Choroid plexus epithelial cell (primary cell): ENCODE results near the gene NFIX.

Experiments used
- DNase-seq: peaks from one replicate; pipeline ENCODE4 v3.0.0-alpha.2; 2010; ENCODE audit warnings: low read depth
- H3K4me3 ChIP-seq: 2 replicates; pipeline ENCODE4 v1.5.1; 2011; ENCODE audit warnings: low read depth, mild to moderate bottlenecking, control low read depth, low read length, moderate library complexity
- TF ChIP-seq, protein P1 (sequence below): conservative IDR thresholded peaks from 2 replicates; pipeline ENCODE4 v1.5.1; 2011; ENCODE audit warnings: low read depth, mild to moderate bottlenecking, control low read depth, inconsistent platforms, low read length, moderate library complexity

Gene NFIX

DNA sequence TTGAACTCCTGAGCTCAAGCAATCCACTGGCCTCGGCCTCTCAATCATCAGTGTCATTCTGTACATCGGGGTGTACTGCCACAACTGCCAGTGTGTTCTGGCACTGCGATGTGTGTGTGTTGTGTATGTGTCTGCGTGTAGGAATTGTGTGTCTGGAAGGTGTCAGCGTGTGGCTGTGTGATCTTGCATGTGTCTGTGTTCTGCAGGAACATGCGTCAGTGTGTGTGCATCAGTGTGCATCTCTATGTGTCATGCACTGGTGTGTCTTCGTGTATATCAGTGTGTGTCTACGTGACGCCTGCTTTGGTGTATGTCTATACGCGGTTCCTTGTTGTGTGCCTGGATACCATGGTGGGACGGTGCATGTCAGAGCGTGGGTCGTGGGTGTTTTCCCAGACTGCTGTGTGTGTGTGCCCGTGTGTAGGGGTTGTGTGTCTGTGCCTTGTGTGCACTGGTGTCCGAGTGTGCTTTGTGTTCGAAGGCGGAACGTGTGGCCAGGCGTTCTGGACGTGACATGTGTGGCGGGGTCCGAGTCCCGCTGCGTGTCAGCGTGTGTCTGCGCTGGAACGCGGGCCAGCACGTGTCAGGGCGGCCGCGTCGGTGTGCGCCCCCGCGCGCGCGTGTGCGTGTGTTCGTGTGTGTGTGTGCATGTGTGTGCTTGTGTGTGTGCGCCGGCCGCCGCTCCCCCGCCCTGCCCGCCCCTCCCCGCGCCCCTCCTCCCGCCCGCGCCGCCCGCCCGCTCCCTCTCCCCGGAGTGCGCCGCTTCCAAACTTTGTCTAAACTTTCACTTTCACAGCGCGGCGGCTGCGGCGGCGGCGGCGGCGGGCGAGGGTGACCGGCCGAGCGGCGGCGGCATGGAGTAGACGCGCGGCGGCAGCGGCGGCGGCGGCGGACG is at the start of gene NFIX:
NFIX (plus strand) TSS at position 775 of the 895 bp plus-strand sequence. CDS start 363 bp downstream, outside the sequence.
- TF ChIP-seq, protein P1, sequence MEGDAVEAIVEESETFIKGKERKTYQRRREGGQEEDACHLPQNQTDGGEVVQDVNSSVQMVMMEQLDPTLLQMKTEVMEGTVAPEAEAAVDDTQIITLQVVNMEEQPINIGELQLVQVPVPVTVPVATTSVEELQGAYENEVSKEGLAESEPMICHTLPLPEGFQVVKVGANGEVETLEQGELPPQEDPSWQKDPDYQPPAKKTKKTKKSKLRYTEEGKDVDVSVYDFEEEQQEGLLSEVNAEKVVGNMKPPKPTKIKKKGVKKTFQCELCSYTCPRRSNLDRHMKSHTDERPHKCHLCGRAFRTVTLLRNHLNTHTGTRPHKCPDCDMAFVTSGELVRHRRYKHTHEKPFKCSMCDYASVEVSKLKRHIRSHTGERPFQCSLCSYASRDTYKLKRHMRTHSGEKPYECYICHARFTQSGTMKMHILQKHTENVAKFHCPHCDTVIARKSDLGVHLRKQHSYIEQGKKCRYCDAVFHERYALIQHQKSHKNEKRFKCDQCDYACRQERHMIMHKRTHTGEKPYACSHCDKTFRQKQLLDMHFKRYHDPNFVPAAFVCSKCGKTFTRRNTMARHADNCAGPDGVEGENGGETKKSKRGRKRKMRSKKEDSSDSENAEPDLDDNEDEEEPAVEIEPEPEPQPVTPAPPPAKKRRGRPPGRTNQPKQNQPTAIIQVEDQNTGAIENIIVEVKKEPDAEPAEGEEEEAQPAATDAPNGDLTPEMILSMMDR = no peak
- peak within 1 kb of the TSS; percentile 76 for H3K4me3 ChIP-seq
- peak; percentile 44 for DNase-seq

DNA sequence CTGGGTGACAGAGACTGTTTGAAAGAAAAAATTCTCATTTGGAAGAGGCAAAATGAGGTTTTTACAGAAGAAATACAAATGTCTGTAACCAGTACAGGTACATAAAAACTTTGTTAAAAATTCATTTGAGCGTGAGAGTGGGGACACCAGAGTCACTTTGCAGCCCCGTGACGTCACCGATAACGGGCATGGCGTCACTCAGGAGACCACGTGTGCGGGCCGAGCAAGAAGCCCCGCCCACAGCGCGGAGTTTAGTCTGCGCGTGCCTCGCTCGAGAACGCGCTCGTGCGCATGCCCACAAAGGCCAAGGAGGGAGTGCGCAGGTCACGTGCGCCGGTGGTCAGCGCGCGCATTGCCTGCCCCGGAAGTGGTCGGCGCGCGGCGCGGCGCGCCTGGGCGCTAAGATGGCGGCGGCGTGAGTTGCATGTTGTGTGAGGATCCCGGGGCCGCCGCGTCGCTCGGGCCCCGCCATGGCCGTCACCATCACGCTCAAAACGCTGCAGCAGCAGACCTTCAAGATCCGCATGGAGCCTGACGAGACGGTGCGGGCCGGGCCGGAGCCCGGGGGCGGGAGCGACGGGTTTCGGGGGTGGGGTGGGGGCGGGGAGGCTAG is 49.7 kb upstream of the NFIX start, which contains the start of gene RAD23A:
RAD23A (plus strand) TSS at position 384 of the 613 bp plus-strand sequence; CDS start at position 471, 87 bp downstream.
- TF ChIP-seq, protein P1 = no peak
- peak; percentile 99 for DNase-seq
- H3K4me3 ChIP-seq = peak within 1 kb of the TSS; percentile 85

DNA sequence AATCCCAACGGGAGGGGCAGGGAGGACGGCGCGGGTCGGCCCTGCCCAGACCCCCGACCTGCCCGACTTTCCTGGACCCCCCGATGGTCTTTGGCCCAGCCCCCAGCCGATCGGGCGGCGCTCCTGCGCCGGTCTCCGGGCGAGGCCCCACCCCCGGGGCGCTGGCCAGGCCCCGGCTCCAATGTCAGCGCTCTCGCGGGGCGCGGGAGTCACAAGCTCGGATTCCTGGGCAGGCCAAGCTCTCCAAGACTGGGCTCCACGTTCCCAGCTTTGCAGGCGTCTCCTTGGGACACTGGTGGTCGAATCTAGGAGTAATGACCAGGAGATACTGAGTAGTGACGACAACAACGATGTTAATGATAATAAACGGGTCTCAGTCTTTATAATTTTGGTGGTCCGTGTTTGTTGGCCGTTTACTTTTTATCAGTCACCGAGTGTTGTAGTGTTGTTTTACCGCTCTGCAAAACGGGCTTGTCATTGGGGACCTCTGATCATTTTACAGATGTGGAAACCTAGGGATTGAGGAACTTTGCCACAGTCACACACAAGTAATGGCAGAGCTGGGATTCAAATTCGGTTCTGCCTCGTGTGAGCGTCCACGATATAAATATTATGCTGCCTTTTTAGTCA is 49.1 kb upstream of the NFIX start:
- peak; percentile 88 for DNase-seq
- TF ChIP-seq, protein P1 = no peak
- peak overlapping the region; percentile 85 for H3K4me3 ChIP-seq

- TF ChIP-seq, protein P1 = peak; percentile 4
- DNase-seq = no peak
Observed at GRCh38 chr19:12946731-12947496, 48.4 kb upstream of the NFIX start.

DNA sequence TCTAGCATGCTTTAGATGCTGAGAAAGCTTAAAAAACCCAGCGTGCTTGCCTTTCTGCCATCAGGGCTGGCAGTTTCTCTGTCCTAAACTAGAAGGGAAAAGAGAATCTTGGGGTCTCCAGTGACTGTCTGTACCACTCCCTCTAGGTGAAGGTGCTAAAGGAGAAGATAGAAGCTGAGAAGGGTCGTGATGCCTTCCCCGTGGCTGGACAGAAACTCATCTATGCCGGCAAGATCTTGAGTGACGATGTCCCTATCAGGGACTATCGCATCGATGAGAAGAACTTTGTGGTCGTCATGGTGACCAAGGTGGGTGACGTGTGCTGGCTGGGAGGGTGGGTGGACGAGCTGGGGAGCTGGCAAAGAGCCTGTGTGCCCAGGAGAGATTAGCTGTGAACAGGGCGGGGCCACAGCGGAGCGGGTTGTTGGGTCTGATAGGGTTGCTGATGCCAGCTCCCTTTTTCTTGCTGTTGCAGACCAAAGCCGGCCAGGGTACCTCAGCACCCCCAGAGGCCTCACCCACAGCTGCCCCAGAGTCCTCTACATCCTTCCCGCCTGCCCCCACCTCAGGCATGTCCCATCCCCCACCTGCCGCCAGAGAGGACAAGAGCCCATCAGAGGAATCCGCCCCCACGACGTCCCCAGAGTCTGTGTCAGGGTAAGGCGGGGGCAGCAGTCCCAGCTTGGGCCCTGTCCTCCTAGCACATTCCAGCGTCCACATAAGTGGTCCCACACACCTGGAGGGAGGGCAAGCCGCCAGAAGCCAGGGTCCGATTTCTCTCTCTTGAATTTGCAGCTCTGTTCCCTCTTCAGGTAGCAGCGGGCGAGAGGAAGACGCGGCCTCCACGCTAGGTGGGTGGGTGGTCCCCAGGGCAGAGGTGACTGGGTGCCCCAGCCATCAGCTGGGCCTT is 47.3 kb upstream of the NFIX start:
- DNase-seq = no peak
- no peak overlapping the region for H3K4me3 ChIP-seq
- TF ChIP-seq, protein P1 = no peak

More at GRCh38 chr19:12946731-12947496, 48.4 kb upstream of the NFIX start:
- H3K4me3 ChIP-seq = peak overlapping the region; percentile 85
